HepG2 (cell line): ENCODE measurements around the gene NAB2. TPM values are rescaled to one million over a fixed set of nuclear protein-coding genes. Genes with fewer than 3 reads are reported as not detected.

Experiments
- DNMT3B ChIP-seq: conservative IDR thresholded peaks from 2 replicates; pipeline ENCODE4 v1.6.1; 2016; ENCODE audit warnings: missing biosample characterization, control low read depth
- FOXA3 ChIP-seq: IDR thresholded peaks from 2 replicates; pipeline ENCODE4 v1.6.1; 2016; ENCODE audit warnings: missing genetic modification reagents, missing compliant biosample characterization
- KLF12 ChIP-seq: sonication (generic); formaldehyde crosslinking; IDR thresholded peaks from 2 replicates; pipeline ENCODE4 v1.4.0; 2020; ENCODE audit warnings: missing genetic modification reagents, borderline replicate concordance
- MIER2 ChIP-seq: IDR thresholded peaks from 2 replicates; pipeline ENCODE4 v1.6.1; 2016; ENCODE audit warnings: missing biosample characterization, missing genetic modification reagents
- NFYB ChIP-seq: sonication (generic); formaldehyde crosslinking; IDR thresholded peaks from 2 replicates; pipeline ENCODE4 v1.4.0; 2020; ENCODE audit warnings: missing genetic modification reagents
- NKX3-1 ChIP-seq: sonication (generic); formaldehyde crosslinking; IDR thresholded peaks from 2 replicates; pipeline ENCODE4 v1.5.0; 2020; ENCODE audit warnings: missing genetic modification reagents
- SNAI1 ChIP-seq: sonication (generic); formaldehyde crosslinking; IDR thresholded peaks from 2 replicates; pipeline ENCODE4 v1.5.0; 2020; ENCODE audit warnings: mild to moderate bottlenecking, missing genetic modification reagents, borderline replicate concordance
- THAP11 ChIP-seq: IDR thresholded peaks from 2 replicates; pipeline ENCODE4 v1.6.1; 2016; ENCODE audit warnings: missing biosample characterization, missing genetic modification reagents
- ZBTB21 ChIP-seq: sonication (generic); formaldehyde crosslinking; IDR thresholded peaks from 2 replicates; pipeline ENCODE4 v1.4.0; 2020; ENCODE audit warnings: missing genetic modification reagents
- ZNF501 ChIP-seq: sonication (generic); formaldehyde crosslinking; IDR thresholded peaks from 2 replicates; pipeline ENCODE4 v1.5.1; 2020; ENCODE audit warnings: mild to moderate bottlenecking, moderate library complexity, missing genetic modification reagents
- polyA plus RNA-seq, 8 experiments: library from polyadenylated mRNA; depleted of rRNA in 3 of 8; stranded (reverse) in 7 of 8; unstranded in 1 of 8; fragments of >200 nt; fragmentation: Illumina TruSeq in 4 of 8; extraction: Trizol in 4 of 8; gene quantifications; 2 replicates each; pipeline versions ENCODE4 v1.2.1 to v1.2.3, GENCODE V29; 2011 to 2016; ENCODE audit warnings: low read depth in 4 of 8, missing spikeins in 1 of 8, mixed read lengths in 1 of 8; ENCODE audit not compliant: insufficient read depth in 1 of 8
- total RNA-seq, 5 experiments: library from RNA; depleted of rRNA; stranded (reverse); fragments of >200 nt; fragmentation: Illumina TruSeq; extraction: Trizol; gene quantifications; 2 replicates each; pipeline ENCODE4 v1.2.3, GENCODE V29; 2016; ENCODE audit warnings: low read depth in 1 of 5
- TF ChIP-seq, protein P1 (sequence below): sonication (generic); formaldehyde crosslinking; IDR thresholded peaks from 2 replicates; pipeline ENCODE4 v1.4.0; 2020; ENCODE audit warnings: mild to moderate bottlenecking, missing genetic modification reagents
- TF ChIP-seq, protein P2 (sequence below): sonication (generic); formaldehyde crosslinking; conservative IDR thresholded peaks from 2 replicates; pipeline ENCODE4 v1.4.0; 2020; ENCODE audit warnings: missing genetic modification reagents
- TF ChIP-seq, protein P3 (sequence below): sonication (generic); formaldehyde crosslinking; IDR thresholded peaks from 2 replicates; pipeline ENCODE4 v1.5.1; 2020; ENCODE audit warnings: mild to moderate bottlenecking, moderate library complexity, missing genetic modification reagents
- TF ChIP-seq, protein P4 (sequence below): sonication (generic); formaldehyde crosslinking; IDR thresholded peaks from 2 replicates; pipeline ENCODE4 v1.8.0; 2022; ENCODE audit warnings: missing genetic modification reagents, mild to moderate bottlenecking, borderline replicate concordance
- TF ChIP-seq, protein P5 (sequence below): sonication (generic); formaldehyde crosslinking; IDR thresholded peaks from 2 replicates; pipeline ENCODE4 v1.8.1; 2023; ENCODE audit warnings: missing genetic modification reagents, mild to moderate bottlenecking, borderline replicate concordance
- TF ChIP-seq, protein P6 (sequence below): sonication (generic); formaldehyde crosslinking; IDR thresholded peaks from 2 replicates; pipeline ENCODE4 v1.4.0; 2020; ENCODE audit warnings: mild to moderate bottlenecking, missing genetic modification reagents, borderline replicate concordance

Gene NAB2
- total and polyA plus RNA-seq, 2 of the 13 experiments (the other 11 are each of a cell fraction or from before 2014, with no cell fraction given): 11.7 to 12.9 TPM

DNA sequence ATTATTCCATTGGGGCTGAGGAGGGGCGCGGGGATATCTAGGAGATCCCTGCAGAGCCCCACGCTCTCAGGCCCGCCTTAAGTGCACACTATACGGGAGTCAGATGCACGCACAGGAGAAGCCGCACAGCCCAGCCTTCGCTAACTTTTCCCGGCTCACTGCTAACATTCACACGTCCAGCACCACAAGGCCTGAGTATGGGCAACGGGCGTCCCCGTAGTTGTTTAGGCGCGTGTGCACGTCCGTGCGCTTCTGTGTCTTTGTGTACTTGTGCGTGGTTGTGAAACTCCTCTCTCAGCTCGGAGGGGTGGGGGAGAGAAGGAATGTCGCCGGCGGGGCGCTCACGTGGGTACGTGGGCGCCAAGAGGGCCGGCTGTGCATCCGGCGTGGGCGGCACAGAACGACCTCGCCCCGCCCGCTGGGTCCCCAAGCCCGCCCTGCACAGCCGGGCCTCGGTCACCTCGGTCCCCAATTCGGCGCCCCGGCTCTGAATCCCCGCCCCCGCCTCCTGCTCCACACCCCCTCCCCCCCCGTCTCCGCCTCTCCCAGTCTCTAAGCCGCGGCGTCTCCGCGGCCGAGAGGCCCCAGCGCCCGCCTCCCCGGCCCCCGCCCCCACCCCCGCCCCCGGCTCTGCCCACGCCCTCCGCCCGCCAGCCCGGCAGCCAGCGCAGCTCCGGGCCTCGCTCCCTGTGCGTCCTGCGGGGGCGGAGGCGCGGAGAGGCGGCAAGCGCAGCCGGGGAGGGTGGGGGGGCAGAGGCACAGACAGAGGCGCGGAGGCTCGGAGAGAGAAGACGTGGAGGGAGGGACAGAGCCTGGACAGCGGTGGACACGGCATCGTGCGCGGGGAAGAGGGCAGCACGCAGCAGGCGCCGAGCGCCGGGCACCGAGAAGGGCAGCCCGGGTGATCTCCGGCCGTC, at the start of gene NAB2 (continued):
- peak; percentile 37; the same call in 1 of the 2 replicates for TF ChIP-seq KLF12 (CRISPR knock-in tag)
- TF ChIP-seq ZNF501 (CRISPR knock-in tag): peak; percentile 60; the same call in 1 of the 2 replicates
- TF ChIP-seq, protein P1, sequence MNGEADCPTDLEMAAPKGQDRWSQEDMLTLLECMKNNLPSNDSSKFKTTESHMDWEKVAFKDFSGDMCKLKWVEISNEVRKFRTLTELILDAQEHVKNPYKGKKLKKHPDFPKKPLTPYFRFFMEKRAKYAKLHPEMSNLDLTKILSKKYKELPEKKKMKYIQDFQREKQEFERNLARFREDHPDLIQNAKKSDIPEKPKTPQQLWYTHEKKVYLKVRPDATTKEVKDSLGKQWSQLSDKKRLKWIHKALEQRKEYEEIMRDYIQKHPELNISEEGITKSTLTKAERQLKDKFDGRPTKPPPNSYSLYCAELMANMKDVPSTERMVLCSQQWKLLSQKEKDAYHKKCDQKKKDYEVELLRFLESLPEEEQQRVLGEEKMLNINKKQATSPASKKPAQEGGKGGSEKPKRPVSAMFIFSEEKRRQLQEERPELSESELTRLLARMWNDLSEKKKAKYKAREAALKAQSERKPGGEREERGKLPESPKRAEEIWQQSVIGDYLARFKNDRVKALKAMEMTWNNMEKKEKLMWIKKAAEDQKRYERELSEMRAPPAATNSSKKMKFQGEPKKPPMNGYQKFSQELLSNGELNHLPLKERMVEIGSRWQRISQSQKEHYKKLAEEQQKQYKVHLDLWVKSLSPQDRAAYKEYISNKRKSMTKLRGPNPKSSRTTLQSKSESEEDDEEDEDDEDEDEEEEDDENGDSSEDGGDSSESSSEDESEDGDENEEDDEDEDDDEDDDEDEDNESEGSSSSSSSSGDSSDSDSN: peak; percentile 60; the same call in 1 of the 2 replicates
- 0 out of 2 replicates have a peak, but pooled peaks have one; percentile 53 for TF ChIP-seq MIER2 (CRISPR knock-in tag)
- TF ChIP-seq, protein P2, sequence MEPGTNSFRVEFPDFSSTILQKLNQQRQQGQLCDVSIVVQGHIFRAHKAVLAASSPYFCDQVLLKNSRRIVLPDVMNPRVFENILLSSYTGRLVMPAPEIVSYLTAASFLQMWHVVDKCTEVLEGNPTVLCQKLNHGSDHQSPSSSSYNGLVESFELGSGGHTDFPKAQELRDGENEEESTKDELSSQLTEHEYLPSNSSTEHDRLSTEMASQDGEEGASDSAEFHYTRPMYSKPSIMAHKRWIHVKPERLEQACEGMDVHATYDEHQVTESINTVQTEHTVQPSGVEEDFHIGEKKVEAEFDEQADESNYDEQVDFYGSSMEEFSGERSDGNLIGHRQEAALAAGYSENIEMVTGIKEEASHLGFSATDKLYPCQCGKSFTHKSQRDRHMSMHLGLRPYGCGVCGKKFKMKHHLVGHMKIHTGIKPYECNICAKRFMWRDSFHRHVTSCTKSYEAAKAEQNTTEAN (CRISPR knock-in tag): peak; percentile 97
- TF ChIP-seq, protein P3, sequence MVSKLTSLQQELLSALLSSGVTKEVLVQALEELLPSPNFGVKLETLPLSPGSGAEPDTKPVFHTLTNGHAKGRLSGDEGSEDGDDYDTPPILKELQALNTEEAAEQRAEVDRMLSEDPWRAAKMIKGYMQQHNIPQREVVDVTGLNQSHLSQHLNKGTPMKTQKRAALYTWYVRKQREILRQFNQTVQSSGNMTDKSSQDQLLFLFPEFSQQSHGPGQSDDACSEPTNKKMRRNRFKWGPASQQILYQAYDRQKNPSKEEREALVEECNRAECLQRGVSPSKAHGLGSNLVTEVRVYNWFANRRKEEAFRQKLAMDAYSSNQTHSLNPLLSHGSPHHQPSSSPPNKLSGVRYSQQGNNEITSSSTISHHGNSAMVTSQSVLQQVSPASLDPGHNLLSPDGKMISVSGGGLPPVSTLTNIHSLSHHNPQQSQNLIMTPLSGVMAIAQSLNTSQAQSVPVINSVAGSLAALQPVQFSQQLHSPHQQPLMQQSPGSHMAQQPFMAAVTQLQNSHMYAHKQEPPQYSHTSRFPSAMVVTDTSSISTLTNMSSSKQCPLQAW: no peak
- TF ChIP-seq SNAI1 (CRISPR knock-in tag): 0 out of 2 replicates have a peak, but pooled peaks have one; percentile 13
- peak; percentile 64 for TF ChIP-seq THAP11
- TF ChIP-seq, protein P4, sequence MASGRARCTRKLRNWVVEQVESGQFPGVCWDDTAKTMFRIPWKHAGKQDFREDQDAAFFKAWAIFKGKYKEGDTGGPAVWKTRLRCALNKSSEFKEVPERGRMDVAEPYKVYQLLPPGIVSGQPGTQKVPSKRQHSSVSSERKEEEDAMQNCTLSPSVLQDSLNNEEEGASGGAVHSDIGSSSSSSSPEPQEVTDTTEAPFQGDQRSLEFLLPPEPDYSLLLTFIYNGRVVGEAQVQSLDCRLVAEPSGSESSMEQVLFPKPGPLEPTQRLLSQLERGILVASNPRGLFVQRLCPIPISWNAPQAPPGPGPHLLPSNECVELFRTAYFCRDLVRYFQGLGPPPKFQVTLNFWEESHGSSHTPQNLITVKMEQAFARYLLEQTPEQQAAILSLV (CRISPR knock-in tag): 0 out of 2 replicates have a peak, but pooled peaks have one; percentile 9
- peak; percentile 21; the same call in 1 of the 2 replicates for TF ChIP-seq NFYB (CRISPR knock-in tag)
- TF ChIP-seq FOXA3 (CRISPR knock-in tag): peak; percentile 90
- TF ChIP-seq, protein P5, sequence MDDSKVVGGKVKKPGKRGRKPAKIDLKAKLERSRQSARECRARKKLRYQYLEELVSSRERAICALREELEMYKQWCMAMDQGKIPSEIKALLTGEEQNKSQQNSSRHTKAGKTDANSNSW (CRISPR knock-in tag): no peak
- no peak for TF ChIP-seq ZBTB21 (CRISPR knock-in tag)
- TF ChIP-seq NKX3-1 (CRISPR knock-in tag): 0 out of 2 replicates have a peak, but pooled peaks have one; percentile 73
- no peak for TF ChIP-seq DNMT3B
- TF ChIP-seq, protein P6, sequence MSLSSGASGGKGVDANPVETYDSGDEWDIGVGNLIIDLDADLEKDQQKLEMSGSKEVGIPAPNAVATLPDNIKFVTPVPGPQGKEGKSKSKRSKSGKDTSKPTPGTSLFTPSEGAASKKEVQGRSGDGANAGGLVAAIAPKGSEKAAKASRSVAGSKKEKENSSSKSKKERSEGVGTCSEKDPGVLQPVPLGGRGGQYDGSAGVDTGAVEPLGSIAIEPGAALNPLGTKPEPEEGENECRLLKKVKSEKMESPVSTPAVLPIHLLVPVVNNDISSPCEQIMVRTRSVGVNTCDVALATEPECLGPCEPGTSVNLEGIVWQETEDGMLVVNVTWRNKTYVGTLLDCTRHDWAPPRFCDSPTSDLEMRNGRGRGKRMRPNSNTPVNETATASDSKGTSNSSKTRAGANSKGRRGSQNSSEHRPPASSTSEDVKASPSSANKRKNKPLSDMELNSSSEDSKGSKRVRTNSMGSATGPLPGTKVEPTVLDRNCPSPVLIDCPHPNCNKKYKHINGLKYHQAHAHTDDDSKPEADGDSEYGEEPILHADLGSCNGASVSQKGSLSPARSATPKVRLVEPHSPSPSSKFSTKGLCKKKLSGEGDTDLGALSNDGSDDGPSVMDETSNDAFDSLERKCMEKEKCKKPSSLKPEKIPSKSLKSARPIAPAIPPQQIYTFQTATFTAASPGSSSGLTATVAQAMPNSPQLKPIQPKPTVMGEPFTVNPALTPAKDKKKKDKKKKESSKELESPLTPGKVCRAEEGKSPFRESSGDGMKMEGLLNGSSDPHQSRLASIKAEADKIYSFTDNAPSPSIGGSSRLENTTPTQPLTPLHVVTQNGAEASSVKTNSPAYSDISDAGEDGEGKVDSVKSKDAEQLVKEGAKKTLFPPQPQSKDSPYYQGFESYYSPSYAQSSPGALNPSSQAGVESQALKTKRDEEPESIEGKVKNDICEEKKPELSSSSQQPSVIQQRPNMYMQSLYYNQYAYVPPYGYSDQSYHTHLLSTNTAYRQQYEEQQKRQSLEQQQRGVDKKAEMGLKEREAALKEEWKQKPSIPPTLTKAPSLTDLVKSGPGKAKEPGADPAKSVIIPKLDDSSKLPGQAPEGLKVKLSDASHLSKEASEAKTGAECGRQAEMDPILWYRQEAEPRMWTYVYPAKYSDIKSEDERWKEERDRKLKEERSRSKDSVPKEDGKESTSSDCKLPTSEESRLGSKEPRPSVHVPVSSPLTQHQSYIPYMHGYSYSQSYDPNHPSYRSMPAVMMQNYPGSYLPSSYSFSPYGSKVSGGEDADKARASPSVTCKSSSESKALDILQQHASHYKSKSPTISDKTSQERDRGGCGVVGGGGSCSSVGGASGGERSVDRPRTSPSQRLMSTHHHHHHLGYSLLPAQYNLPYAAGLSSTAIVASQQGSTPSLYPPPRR (CRISPR knock-in tag): peak; percentile 35
